ENCODE measurements around the gene ZNF263.
"Not testable (repeated sequence)": the region's sequence is repeated elsewhere in the genome, so short reads cannot be mapped to it uniquely, and the experiment has no call there.

The ZNF263 gene

GRCh38 chr16:3270718-3271117 lies 12.6 kb upstream of the ZNF263 start:
- DNase-seq, result not testable (repeated sequence)

GRCh38 chr16:3271281-3271680 lies 12.0 kb upstream of the ZNF263 start:
- not testable (repeated sequence) for DNase-seq

- DNase-seq, result no peak
Measured at GRCh38 chr16:3274490-3274889, 8.8 kb upstream of the ZNF263 start.

GRCh38 chr16:3274947-3275346 lies 8.3 kb upstream of the ZNF263 start:
- DNase-seq, result no peak

GRCh38 chr16:3276679-3277078 lies 6.6 kb upstream of the ZNF263 start:
- DNase-seq, result no peak

GRCh38 chr16:3281222-3281820 lies 2.0 kb upstream of the ZNF263 start:
- no peak for DNase-seq

- no peak for DNase-seq
Measured at GRCh38 chr16:3282103-3282729, 1.1 kb upstream of the ZNF263 start.

GRCh38 chr16:3283543-3284447 lies 504 bp downstream of the ZNF263 start:
- DNase-seq, result no peak

GRCh38 chr16:3285131-3285530 lies 1.8 kb downstream of the ZNF263 start:
- no peak for DNase-seq

GRCh38 chr16:3289998-3290673 lies 6.8 kb downstream of the ZNF263 start:
- no peak for DNase-seq

- DNase-seq, result no peak
Measured at GRCh38 chr16:3292604-3293003, 9.3 kb downstream of the ZNF263 start.

GRCh38 chr16:3295209-3295608 lies 11.9 kb downstream of the ZNF263 start:
- no peak for DNase-seq

GRCh38 chr16:3295783-3296182 lies 12.5 kb downstream of the ZNF263 start:
- no peak for DNase-seq

- DNase-seq, result no peak
Measured at GRCh38 chr16:3304370-3304769, 21.1 kb downstream of the ZNF263 start.

- peak; percentile 80 for DNase-seq
Measured at GRCh38 chr16:3305109-3306068, 22.1 kb downstream of the ZNF263 start, which contains the start of the genes TIGD7 and ZNF75A. Gene TIGD7 (minus strand): TSS chr16:3305430. CDS start chr16:3300614, 4,816 bp downstream. Gene ZNF75A (plus strand): TSS chr16:3305497. CDS start chr16:3308429, 2,932 bp downstream.

GRCh38 chr16:3306078-3306477 lies 22.8 kb downstream of the ZNF263 start:
- DNase-seq, result no peak

- DNase-seq, result no peak
Measured at GRCh38 chr16:3311496-3311895, 28.2 kb downstream of the ZNF263 start.

- no peak for DNase-seq
Measured at GRCh38 chr16:3317315-3317999, 34.2 kb downstream of the ZNF263 start.

GRCh38 chr16:3321816-3322215 lies 38.5 kb downstream of the ZNF263 start:
- DNase-seq, result no peak

GRCh38 chr16:3327514-3327913 lies 44.2 kb downstream of the ZNF263 start:
- no peak for DNase-seq

- DNase-seq, result no peak
Measured at GRCh38 chr16:3328104-3328503, 44.8 kb downstream of the ZNF263 start.
